Measurements from ENCODE around the gene EVC2. TPM values are rescaled to one million over a fixed set of nuclear protein-coding genes. Genes with fewer than 3 reads are reported as not detected.
"Not testable (repeated sequence)": the region's sequence is repeated elsewhere in the genome, so short reads cannot be mapped to it uniquely, and the experiment has no call there.

The EVC2 gene
- total RNA-seq, 2 donors from 2014 or later: 2.8 to 2.9 TPM

DNA sequence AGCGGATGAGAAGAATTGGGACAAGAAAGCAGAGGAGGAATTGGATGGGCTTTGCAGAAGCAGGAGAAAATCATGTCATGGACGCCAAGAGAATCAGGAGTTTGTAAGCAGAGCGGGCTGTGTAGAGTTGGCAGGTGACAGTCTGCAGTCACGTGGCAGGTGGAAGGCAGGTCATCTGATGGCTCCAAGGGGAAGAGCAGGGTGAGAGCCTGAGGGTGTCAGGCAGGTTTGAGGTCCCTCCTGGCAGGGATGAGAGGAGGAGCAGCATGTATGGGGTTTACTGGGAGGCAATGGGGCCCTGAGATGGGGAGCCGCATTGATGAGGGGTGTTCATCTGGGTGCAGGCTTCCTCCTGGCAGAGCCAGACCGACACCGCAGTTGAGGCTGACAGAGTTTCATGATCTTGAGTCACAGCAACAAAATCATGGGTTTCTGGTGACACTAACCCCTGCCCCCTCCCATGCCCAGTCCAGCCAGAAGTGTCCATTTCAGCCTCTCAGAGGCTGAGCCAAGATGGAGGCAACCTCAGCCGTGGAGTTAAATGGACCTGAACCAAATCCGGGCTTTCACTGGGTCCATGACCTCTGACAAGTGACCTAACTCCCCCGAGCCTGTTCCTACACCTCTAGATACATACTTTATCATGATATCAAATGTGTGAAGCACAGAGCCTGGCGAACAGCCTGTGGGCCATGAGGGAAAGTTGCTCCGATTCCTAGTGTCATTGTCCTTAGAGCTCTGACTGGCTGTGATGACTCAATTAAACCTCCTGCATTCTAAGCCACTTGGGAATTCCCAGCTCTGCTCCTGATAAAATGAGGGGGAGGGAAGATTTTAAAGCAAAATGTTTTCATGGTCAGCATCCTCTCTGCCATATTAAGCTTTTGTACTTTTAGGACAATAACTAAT is 38.7 kb upstream of the EVC2 start:
- no peak for DNase-seq
- peak; percentile 23 to 55 for ATAC-seq
- intact Hi-C loops (cut with DNase I): no loop called here

DNA sequence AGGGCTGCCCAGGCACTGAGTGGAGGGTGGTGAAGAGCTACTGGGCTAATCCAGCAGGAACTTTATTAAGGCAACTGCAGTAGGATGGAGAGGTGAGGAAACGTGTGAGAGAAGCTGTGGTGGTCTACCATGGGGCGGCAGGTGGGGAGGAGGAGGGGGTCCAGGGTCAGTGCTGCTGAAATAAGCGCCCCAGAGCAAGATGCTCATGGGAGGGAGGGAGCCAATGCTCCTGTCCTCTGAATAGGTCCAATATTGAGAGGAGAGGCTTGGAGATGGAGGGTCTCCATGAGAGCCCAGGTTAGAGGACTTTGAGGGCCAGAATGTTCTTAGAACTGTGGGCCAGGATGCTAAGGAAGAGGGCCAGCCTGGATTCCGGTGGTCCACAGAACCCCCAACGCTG is 37.9 kb upstream of the EVC2 start:
- intact Hi-C loops (cut with DNase I): no loop called here
- DNase-seq (no peak), ATAC-seq (no peak)

DNA sequence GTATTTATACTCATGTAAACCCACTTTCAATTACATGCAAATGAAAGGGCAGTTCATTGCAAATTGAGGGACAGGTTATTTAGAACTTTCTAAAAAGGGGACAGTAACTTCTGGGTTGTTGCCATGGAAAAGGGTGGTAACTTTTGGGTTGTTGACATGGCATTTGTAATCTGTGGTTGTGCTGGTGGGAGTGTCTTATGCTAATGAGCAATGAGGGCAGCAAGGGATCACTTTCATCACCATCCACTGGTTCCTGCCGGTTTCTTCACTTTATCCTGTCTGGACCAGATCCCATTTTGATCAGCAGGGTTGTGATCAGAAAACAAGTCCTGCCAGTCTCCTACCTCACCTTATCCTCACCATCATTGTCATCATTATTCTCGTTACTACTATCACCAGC is 34.6 kb upstream of the EVC2 start:
- no peak for ATAC-seq
- no peak for DNase-seq
- intact Hi-C loops (cut with DNase I): no loop called here

DNA sequence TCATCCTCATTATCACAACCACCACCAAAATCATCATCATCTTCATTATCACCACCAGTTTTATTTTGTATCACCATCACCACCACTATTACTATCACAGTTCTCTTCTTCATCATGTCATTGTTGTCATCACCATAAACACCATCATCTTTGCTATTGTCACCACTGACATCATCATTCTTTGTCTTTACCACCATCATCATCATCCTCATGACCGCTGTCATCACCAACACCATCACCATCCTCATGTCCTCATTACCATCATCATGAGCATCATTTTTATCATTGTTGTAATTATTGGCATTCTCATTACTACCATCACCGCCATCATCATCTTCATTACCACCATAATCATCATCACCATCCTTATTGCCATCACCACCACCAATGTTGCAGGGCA is 34.0 kb upstream of the EVC2 start:
- intact Hi-C loops (cut with DNase I): no loop called here
- DNase-seq: no peak
- ATAC-seq: no peak

DNA sequence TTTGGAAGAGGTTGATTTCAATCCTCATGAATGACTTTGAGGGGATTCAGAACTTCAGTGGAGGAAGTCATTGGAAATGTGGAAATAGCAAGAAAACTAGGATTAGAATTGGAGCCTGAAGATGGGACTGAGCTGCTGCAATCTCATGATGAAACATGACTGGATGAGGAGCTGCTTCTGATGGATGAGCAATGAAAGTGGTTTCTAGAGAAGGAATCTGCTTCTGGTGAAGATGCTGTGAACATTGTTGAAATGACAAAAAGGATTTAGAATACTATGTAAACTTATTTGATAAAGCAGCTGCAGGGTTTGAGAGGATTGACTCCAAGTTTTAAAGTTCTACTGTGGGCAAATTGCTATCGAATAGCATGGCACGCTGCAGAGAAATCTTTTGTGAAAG is 29.7 kb upstream of the EVC2 start:
- ATAC-seq: no peak
- intact Hi-C loops (cut with DNase I): no loop called here

DNA sequence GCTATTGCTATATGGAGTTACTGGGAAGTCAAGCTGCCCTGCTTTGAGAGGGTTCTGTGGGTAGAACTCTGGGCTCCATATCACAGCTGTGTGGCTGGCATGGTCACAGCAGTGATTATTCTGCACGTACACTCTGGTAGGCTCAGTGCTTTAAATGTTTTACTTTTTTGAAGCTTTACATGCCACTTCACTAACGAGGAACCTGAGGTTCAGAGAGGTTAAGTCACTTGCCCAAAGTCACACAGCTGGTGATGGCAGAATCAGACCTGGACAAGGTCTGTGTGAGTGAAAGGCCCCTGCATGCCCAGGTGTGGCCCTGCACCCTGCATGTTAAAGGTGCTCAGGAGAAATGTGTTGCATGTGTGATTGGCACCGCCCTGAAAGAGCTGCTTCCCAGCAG is 27.1 kb upstream of the EVC2 start:
- intact Hi-C loops (cut with DNase I): no loop called here

More for the DNA sequence above, 29.7 kb upstream of the EVC2 start:
- no peak for DNase-seq

DNA sequence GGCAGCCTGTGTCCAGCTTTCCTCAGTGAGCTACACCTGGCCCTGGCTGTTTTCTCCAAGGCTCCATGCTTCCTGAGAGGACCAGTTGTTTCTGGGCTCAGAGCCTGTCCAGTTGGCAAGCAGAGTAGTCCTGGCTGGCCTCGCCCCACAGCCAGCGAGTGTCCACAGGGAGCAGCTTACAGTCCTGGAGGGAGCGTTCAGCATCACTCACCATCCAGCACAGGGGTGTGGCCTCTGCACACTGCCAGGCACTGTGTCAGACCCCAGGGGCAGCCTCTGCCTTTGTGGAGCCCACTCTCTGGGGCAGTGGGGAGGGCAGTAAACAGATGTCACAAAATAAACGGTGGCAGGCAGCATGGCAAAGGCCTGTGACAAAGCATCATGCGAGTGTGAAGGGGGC is 26.5 kb upstream of the EVC2 start:
- peak; percentile 30 to 70 for ATAC-seq
- no peak for DNase-seq
- intact Hi-C loops (cut with DNase I): no loop called here

More for the DNA sequence above, 27.1 kb upstream of the EVC2 start:
- no peak for ATAC-seq
- DNase-seq: no peak

DNA sequence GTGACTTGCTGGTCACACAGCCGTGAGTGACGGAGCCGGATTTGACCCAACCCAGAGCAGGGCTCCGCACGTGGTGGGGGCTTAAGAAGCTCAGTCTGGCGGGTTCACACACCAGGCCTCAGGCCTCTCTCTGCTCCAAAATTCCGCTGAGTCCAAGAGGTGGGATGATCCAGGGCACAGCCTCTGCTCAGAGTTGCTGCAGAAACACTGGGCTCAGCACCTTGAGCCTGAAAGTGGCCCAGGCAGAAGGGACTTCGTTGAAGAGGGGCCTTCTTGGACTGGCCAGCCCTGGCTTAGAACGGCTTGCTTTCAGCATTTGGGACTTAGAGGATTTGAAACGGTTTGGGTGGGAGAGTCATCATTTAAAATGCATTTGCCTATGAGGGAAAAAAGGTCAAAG is 23.8 kb upstream of the EVC2 start:
- intact Hi-C loops (cut with DNase I): no loop called here
- ATAC-seq: no peak
- no peak for DNase-seq

DNA sequence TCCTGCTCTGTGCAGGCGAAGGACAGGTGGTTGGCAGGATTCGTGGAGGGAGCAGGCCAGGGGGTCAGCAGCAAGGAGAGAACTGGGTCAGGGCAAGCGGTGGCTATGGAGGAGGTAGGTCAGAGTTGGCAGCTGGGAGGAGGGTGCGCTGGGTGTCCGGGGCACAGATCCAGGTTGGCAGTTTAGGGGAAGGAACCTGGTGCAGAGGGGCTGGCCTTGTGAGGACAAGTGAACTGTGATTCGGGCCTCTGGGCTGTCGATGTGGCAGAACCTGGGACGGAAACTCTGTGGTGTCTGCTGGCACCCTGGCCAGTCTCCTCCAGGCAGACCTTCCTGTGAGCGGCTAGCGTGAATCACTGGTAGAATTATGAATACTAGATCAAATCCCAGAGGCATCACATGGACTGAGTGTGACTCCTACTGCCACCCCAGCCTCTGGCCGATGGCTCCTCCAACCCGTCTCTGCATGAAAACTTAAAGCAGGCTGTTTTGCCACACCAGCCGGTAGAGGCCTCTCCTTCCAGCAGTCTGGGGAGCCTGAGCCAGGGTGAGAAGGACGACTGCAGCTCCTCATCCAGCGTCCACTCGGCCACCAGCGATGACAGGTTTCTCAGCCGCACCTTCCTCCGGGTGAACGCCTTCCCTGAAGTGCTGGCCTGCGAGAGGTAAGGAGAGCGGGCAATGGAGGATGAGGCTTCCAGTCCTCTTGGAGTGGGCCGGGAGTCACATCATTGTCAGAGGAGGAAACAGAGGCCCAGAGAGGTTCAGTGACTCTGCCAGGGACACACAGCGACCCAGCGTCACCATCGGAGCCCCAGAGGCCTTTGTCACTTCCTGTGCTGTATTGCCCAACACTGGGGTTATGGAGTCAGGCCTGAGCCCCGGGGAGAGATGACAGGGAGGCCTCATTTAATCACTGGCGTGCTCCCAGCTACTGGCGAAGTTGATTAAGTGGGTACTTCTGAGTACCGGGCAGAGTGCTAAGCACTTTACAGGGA is 22.9 kb upstream of the EVC2 start:
- intact Hi-C loops (cut with DNase I): no loop called here
- DNase-seq (no peak), ATAC-seq (peak in 1 of 2 donors; percentile 15)

DNA sequence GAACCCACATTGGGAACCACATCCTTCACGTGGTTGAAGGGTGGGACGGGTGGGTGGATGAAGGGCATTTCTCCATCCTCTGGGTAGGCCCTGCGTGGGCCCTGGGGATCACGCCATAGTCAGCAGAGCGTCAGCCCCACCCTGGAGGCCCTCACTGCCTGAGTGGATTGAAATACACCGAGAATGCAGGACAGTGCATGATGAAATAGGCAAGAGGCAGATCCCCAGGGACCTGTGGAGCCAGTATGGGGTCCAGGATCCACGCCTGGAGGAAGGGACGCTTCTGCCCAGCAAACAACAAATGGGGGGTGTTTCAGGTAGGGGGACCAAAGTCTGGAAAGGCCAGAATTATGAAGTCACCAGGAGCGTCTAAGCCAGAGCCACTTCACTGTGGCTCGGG is 22.1 kb upstream of the EVC2 start:
- no peak for ATAC-seq
- intact Hi-C loops (cut with DNase I): no loop called here
- DNase-seq: no peak

DNA sequence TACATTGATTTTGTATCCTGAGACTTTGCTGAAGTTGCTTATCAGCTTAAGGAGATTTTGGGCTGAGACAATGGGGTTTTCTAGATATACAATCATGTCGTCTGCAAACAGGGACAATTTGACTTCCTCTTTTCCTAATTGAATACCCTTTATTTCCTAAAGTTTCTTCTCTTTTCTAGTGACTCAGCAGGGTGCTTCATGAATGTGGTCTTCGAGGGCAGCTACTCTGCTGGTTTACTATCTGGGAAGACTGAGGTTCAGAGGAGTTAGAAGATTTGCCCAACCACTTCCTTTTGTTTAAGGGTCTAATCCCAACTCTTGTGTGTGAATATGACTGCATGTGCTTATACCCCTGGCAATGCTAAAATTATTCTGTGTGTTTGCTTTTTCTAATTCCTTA is 20.1 kb upstream of the EVC2 start:
- intact Hi-C loops (cut with DNase I); DNase-seq; ATAC-seq: not testable (repeated sequence)

DNA sequence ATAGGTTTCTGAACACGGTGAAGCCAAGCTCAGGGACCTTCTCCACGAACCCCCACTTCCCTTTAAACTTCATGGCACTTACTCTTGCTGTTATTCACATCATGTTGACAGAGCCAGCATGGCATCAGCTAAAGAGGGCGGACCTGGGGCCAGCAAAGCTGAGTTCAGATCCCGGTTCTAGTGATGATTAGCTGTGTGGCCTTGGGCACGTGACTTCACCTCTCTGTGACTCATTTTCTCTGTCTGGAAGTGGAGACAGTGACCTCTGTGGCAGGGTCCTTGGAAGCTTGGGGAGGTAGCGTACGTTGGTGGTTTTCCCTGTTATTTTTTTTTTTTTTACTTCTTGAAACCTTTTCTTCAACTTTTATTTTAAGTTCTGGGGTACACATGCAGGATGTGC is 16.0 kb upstream of the EVC2 start:
- ATAC-seq: no peak
- no peak for DNase-seq
- intact Hi-C loops (cut with DNase I): no loop called here

DNA sequence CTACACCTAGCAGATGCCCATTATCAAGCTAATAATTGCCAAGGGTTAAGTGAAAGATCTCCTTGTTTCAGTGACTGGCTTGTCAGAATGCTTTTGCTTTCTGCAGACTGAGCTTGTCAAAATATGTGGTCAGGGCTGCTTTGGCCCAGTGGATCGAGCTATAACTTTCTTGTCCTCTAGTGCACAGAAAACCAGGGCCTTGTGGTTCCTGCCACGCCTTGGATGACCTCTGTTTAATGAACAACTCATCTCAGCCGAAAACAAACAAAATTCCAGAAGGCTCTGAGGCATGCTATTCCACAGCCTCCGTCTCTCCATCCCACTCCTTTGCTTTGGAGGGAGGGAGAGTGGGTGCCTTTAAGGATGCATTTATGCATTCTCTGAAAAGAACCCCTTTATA is 14.0 kb upstream of the EVC2 start:
- ATAC-seq (no peak), DNase-seq (no peak)
- intact Hi-C loops (cut with DNase I): no loop called here

DNA sequence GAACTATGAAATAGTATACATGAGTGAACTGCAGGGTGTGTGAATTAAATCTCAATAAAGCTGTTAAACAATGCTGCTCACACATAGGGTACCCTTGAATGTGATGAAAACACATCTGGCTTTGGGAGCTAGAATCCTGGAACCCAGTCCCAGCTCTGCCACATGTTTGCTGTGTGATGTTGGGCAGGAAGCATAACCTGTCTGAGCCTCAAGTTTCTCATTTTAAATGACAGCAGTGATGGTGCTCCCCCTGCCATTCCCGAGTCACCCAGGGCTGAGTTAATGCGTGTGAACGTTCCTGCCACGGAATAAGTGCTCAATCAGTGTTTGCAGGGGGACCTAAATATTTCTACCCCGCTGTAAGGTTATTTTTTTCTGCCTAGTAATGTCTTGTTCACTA is 13.6 kb upstream of the EVC2 start:
- ATAC-seq: no peak
- no peak for DNase-seq
- intact Hi-C loops (cut with DNase I): no loop called here

DNA sequence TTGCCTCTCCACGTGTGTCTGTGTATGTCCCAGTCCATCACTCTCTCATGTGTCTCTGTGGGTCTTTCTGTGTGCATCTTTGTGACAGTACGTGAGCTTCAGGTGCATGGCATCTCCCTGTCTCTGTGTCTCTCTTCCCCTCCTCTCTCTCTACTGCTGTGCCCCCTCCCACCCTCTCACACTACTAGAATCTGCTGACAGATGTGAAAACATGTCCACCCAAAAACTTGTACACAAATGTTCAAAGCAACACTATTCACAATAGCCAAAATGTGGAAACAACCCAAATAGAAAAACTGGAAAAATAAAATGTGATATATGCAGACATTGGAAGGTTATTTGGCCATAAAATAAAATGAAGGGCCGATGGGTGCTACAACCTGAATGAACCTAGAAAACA is 12.6 kb upstream of the EVC2 start:
- no peak for ATAC-seq

DNA sequence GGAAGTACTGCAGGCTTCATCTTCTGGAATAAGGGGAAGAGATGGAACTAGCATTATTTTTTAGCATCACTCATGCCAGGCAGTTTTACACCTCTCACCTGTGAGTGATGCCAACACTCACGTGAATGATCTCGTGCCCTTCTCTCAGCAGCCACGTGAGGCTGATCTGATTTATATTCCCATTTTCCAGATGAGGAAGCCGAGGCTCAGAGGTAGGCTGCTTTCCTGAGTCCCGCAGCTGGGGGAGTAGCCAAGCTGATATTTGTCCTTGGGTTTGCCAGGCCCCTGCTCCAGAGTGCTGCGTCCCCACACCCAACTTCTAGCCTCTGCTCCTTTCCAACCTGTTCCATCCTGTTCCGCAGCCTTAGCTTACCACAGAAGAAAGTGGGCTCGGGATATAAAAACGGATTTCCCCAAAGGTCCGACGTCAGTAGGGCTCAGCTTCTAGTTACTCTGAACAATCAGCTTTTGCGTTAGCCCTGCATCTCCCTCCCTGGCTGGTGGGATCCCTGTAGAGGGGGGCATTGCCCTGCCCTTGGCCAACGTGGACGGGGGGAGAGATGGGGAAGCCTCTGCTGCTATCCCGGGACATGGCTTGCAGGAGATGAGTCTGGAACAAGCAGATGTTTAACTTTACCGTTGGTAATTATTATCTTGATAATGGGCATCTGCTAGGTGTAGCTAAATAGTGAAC is 11.9 kb upstream of the EVC2 start:
- intact Hi-C loops (cut with DNase I): no loop called here

More for the DNA sequence above, 12.6 kb upstream of the EVC2 start:
- intact Hi-C loops (cut with DNase I): no loop called here
- DNase-seq: no peak

DNA sequence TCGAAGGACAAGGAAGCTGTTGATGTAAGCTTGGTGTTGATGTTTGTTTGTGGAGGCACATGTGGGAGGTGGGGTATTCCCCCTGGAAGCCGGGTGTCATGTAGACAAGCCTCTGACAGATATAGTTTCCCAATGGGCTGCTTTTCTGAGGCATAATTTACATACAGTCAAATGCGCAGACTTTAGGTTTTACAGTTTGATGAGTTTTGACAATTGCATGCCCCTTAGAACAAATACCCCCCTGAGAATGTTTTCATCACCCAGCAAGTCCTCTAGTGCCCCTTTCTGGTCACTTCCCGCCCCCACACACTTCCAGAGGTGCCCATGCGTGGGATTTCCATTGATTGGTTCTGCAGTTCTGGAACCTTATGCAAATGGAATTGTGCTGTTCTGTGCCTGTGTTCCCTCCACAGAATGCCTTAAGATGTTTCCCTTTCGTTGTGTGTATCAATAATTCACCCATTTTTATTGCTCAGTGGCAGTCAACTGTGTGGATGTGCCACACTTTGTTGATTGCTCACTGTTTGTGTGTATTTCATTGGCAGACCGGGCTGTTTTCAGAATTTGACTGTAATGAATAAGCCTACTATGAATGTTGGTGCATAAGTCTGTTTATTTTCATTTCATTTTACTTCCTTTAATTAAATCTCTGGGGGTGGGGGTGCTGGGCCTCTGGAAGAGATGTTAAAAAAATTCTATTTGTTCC is 11.1 kb upstream of the EVC2 start:
- ATAC-seq: no peak
- intact Hi-C loops (cut with DNase I): no loop called here

More for the DNA sequence above, 11.9 kb upstream of the EVC2 start:
- DNase-seq (no peak), ATAC-seq (no peak)

DNA sequence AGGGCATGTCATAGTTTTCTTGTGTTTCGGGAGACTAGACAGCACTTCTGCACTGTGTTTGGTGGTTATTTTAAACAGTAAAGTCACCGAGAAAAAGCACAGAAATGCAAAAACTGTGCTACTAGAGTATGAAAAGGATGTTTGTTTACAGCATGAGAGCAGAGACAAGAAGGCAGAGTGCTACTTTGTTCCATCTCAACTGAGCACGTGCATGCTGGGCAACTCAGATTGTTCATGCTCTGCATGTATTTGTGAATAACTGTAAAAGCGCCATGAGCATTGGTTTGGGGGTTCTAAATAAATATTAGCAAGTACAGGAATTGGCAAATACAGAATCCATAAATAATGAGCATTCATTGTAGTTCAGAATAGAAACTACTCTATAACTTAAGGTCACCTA is 10.1 kb upstream of the EVC2 start:
- intact Hi-C loops (cut with DNase I): no loop called here
- no peak for DNase-seq
- ATAC-seq: no peak

More for the DNA sequence above, 11.1 kb upstream of the EVC2 start:
- DNase-seq: no peak

All from left cardiac atrium (tissue), 4 donors.